Panc1 (cell line): Measurements from ENCODE around the gene MMP28. TPM values are rescaled to one million over a fixed set of nuclear protein-coding genes. Genes with fewer than 3 reads are reported as not detected.

Experiments
- ATAC-seq: fragments of 200-7000 bp; cut with Tn5 transposase; 2 replicates; pipeline ENCODE4 v1.9.1; 2020; ENCODE audit warnings: mild to moderate bottlenecking, moderate library complexity
- BruUV-seq: library from RNA; stranded (reverse); fragments of 400-500 nt; replicated peaks from 2 replicates; lab custom pipeline; 2021; lab: Mats Ljungman, UMichigan
- CTCF ChIA-PET: fragments of 300-600 bp; sonication (Branson Sonifier 250); formaldehyde crosslinking; loops from one replicate; lab custom pipeline; 2022; ENCODE audit warnings: antibody characterized with exemption; lab: Charles Lee
- POLR2A ChIA-PET: fragments of 300-600 bp; sonication (Branson Sonifier 250); formaldehyde crosslinking; loops from one replicate; lab custom pipeline; 2022; ENCODE audit warnings: antibody characterized with exemption; lab: Charles Lee
- DNase-seq: peaks from one replicate; pipeline ENCODE4 v3.0.0-alpha.2; 2010; ENCODE audit warnings: low read depth, low spot score
- H3K27ac ChIP-seq: 2 replicates; pipeline ENCODE4 v1.5.1; 2011; ENCODE audit warnings: mild to moderate bottlenecking, low read length, inconsistent platforms
- H3K27me3 ChIP-seq: fragments of 200-500 bp; sonication (Bioruptor generic); 2 replicates; pipeline ENCODE4 v1.6.0; 2014; ENCODE audit warnings: low read length, inconsistent platforms; ENCODE audit not compliant: control insufficient read depth, insufficient read depth
- H3K36me3 ChIP-seq: fragments of 200-500 bp; sonication (Bioruptor generic); 2 replicates; pipeline ENCODE4 v1.5.1; 2014; ENCODE audit warnings: inconsistent platforms, mild to moderate bottlenecking, low read length, moderate library complexity; ENCODE audit not compliant: control insufficient read depth, insufficient read depth
- H3K4me1 ChIP-seq: 2 replicates; pipeline ENCODE4 v1.5.1; 2011; ENCODE audit warnings: inconsistent platforms, mild to moderate bottlenecking, low read length, moderate library complexity; ENCODE audit not compliant: control insufficient read depth, insufficient read depth
- H3K4me3 ChIP-seq, 2 experiments: 2 replicates each; pipeline ENCODE4 v1.5.1; 2011 to 2012; ENCODE audit warnings: low read depth in 2 of 2, low read length in 2 of 2, mild to moderate bottlenecking in 2 of 2, inconsistent platforms in 1 of 2, moderate library complexity in 1 of 2
- H3K9me3 ChIP-seq: fragments of 200-500 bp; sonication (Bioruptor generic); 2 replicates; pipeline ENCODE4 v1.5.1; 2014; ENCODE audit warnings: low read depth, mild to moderate bottlenecking, inconsistent platforms, low read length, moderate library complexity; ENCODE audit not compliant: control insufficient read depth, insufficient read depth
- CTCF ChIP-seq: fragments of 450-650 bp; IDR thresholded peaks from 2 replicates; pipeline ENCODE4 v1.5.1; 2017; ENCODE audit warnings: mild to moderate bottlenecking
- POLR2AphosphoS5 ChIP-seq: IDR thresholded peaks from 2 replicates; pipeline ENCODE4 v1.6.1; 2012; ENCODE audit warnings: mild to moderate bottlenecking, low read depth, low read length, moderate library complexity
- REST ChIP-seq, 2 experiments: IDR thresholded peaks; 2 replicates each; pipeline ENCODE4 v1.6.1; 2011 to 2012; ENCODE audit warnings: low read depth in 2 of 2, control low read depth in 1 of 2, low read length in 1 of 2, mild to moderate bottlenecking in 1 of 2, moderate library complexity in 1 of 2; ENCODE audit not compliant: insufficient read depth in 1 of 2
- SIN3A ChIP-seq: IDR thresholded peaks from 2 replicates; pipeline ENCODE4 v1.6.1; 2012; ENCODE audit warnings: low read depth, mild to moderate bottlenecking, low read length, moderate library complexity, borderline replicate concordance; ENCODE audit not compliant: insufficient read depth
- TCF7L2 ChIP-seq: IDR thresholded peaks from 2 replicates; pipeline ENCODE4 v1.6.1; 2011; ENCODE audit warnings: mild to moderate bottlenecking, low read depth, low read length, inconsistent platforms
- in situ Hi-C: cut with HindIII; loops from 2 replicates; pipeline ENCODE4 v1.10.0; 2016; ENCODE audit warnings: low sequenced_read_pairs, low pct_unique_long_range_greater_than_20kb
- intact Hi-C: fragments of 100-400 bp; cut with micrococcal nuclease; formaldehyde crosslinking; loops from one replicate; pipeline ENCODE4 v1.10.0; 2022; ENCODE audit not compliant: unreplicated experiment
- total RNA-seq: library from RNA; stranded (reverse); gene quantifications from one replicate; pipeline ENCODE4 v1.2.1, GENCODE V29; 2021; ENCODE audit not compliant: unreplicated experiment

MMP28 gene
- total RNA-seq, 1 experiment from 2014 or later: 1.6 TPM

- Histone ChIP-seq H3K4me3 (no peak overlapping the region), H3K4me1 (no peaks in the 10 kb centered on the region; the same call in 1 of the 2 replicates), H3K9me3 (no peaks in the 10 kb centered on the region), H3K27me3 (no peaks in the 10 kb centered on the region), H3K36me3 (no peaks in the 10 kb centered on the region), H3K27ac (no peak overlapping the region)
- TF ChIP-seq CTCF (no peak), REST (IDR thresholded peaks at IDR 0.05; ENCODE audit: insufficient read depth in 1 of 2, low read depth in 2 of 2, low read length in 1 of 2) (no peak), TCF7L2 (no peak), POLR2AphosphoS5 (no peak), SIN3A (no peak)
- CTCF ChIA-PET: no interaction called here
- POLR2A ChIA-PET: no interaction called here
- no peak for DNase-seq
- BruUV-seq: no TSS peak
- no peak for ATAC-seq
- in situ Hi-C loops: no loop called here
- intact Hi-C loops: no loop called here
Measured at GRCh38 chr17:35738519-35739133, 56.8 kb downstream of the MMP28 start.

- BruUV-seq: no TSS peak
- H3K9me3 ChIP-seq: no peaks in the 10 kb centered on the region
- no peaks in the 10 kb centered on the region for H3K27me3 ChIP-seq
- H3K4me3 ChIP-seq: no peak overlapping the region
- no peak for DNase-seq
- peaks cover 1% of the 10 kb centered on the region; the same call in 1 of the 2 replicates for H3K4me1 ChIP-seq
- intact Hi-C loops (no loop called here), in situ Hi-C loops (no loop called here)
- no peaks in the 10 kb centered on the region for H3K36me3 ChIP-seq
- ATAC-seq: no peak
- CTCF ChIA-PET: interaction anchor here (0.6 kb wide), 1 partner anchor 82 kb away, joined by 3 read pairs; no protein-coding TSS in a partner anchor
- POLR2A ChIA-PET: no interaction called here
- TF ChIP-seq TCF7L2: no peak
- no peak for TF ChIP-seq POLR2AphosphoS5
- no peak for TF ChIP-seq CTCF
- no peak for TF ChIP-seq REST (IDR thresholded peaks at IDR 0.05; ENCODE audit: insufficient read depth in 1 of 2, low read depth in 2 of 2, low read length in 1 of 2)
- H3K27ac ChIP-seq: no peak overlapping the region
Measured at GRCh38 chr17:35736236-35736635, 59.2 kb downstream of the MMP28 start.
